ENCODE measurements around the gene CCS.
"Not testable (repeated sequence)": the region's sequence is repeated elsewhere in the genome, so short reads cannot be mapped to it uniquely, and the experiment has no call there.

CCS gene

GRCh38 chr11:66595245-66595904 lies 2.4 kb downstream of the CCS start:
- DNase-seq: no peak

DNA sequence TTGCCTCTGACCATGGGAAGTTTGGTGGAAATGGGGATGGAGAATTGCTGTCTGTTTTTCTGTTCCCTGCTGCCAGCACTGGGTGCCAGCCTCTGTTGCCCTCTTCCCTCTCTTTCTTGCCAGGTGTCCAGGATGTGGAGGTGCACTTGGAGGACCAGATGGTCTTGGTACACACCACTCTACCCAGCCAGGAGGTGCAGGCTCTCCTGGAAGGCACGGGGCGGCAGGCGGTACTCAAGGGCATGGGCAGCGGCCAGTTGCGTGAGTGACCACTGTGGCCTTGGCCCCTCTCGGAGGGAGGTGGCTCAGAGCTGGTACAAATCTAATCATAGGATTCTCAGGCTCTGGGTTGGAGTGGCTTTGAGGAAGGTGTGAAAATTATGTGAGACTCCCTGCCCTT lies 6.0 kb downstream of the CCS start:
- DNase-seq: no peak

DNA sequence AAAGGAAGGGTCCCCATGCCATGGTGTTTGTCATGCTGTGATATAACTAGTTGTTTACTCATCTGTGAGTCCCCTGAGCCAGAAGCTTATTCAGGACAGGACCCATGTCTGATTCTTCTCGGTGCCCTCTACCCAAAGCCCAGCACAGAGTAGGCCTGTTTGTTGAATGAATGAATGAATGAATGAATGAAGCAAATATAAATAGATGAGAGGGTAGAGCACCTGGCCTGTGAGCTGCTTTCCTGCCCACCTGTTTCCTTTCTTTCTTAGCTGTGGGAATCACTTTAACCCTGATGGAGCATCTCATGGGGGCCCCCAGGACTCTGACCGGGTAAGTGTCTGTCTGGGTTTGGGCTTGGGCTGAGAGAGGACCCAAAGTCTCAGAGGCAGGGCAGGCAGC lies 7.2 kb downstream of the CCS start:
- no peak for DNase-seq

GRCh38 chr11:66600631-66601233 lies 7.7 kb downstream of the CCS start:
- DNase-seq: no peak

DNA sequence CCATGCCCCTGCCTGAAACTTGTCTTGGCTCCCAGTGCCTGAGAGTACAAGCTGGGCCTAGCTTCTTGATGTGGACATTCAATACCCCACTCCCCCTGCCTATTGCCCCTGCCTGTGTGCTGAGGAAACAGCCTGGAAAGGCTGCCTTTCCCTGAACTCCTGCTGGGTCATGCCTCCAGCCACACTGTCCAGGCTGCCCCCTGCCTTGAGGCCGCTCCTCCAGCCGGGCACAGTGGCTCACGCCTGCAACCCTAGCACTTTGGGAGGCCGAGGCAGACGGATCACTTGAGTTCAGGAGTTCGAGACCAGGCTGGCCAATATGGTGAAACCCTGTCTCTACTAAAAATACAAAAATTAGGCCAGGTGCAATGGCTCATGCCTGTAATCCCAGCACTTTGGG lies 10.1 kb downstream of the CCS start:
- no peak for DNase-seq

- no peak for DNase-seq
Measured at GRCh38 chr11:66604155-66604554, 11.2 kb downstream of the CCS start.

GRCh38 chr11:66606608-66607007 lies 13.6 kb downstream of the CCS start:
- DNase-seq: not testable (repeated sequence)

DNA sequence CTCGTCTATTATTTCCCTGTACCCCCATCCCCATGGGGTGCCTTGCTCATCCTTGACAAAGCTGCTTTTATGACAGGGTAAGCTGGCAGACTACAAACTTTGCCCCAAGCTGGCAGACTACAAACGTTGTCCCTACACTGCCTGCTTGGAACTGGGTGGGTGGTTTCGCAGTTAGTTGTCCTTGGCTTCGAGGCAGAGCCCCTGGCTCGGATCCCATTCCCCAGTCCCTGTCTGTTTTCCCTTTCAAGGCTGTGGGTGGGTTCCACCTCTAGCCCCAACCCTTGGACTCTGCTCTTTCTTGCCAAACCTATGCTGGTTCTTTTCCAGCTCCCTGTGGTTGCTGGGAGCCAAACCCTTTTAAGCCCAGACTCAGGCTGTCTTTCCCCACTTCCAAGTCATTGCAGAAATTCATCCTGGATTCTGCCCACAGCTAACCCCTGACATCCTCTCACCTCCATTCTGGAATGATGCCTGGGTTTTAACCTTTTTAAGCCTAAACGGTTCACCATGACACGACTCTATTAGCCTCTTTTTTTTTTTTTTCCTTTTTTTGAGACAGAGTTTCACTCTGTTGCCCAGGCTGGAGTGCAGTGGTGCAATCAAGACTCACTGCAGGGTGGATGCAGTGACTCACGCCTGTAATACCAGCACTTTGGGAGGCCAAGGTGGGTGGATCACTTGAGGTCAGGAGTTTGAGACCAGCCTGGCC lies 14.3 kb downstream of the CCS start:
- DNase-seq: no peak

GRCh38 chr11:66609721-66610617 lies 17.0 kb downstream of the CCS start:
- DNase-seq: no peak

DNA sequence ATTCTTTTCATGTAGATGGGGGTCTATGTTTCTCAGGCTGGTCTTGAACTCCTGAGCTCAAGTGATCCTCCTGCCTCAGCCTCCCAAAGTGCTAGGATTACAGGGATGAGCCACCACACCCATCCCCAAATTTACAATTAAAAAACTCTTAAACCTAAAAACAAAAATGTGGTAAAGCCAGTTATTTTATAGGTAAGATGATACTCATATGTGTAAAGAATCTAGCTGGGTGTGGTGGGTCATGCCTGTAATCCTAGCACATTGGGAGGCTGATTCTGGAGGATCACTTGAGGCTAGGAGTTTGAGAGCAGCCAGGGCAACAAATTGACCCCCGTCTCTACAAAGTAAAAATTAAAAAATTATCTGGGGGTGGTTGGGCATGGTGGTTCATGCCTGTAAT lies 19.5 kb downstream of the CCS start:
- no peak for DNase-seq

GRCh38 chr11:66614073-66614472 lies 21.1 kb downstream of the CCS start:
- DNase-seq: no peak

DNA sequence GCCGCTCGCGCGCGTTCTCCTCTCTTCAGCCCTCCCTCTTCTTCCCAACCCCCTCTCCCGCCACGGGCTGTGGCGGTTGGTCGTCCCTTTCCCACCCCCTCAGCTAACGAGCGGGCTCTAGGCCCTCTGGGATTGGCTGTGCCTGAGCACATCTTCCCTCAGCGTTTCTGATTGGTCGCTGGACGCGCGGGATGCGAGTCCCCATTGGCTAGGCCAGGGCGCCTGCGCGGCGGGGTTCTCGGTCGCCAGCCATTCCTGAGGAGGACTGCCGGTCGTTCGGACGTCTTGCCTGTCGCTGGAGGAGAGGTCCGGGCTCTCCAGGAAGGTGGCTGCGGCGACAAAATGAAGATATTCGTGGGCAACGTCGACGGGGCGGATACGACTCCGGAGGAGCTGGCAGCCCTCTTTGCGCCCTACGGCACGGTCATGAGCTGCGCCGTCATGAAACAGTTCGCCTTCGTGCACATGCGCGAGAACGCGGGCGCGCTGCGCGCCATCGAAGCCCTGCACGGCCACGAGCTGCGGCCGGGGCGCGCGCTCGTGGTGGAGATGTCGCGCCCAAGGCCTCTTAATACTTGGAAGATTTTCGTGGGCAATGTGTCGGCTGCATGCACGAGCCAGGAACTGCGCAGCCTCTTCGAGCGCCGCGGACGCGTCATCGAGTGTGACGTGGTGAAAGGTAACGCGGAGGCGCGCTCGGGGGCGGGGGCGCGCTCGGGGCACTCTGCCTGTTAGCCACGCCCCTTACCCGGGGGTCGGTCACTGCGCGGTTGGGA lies 23.6 kb downstream of the CCS start, which contains the start of gene RBM14:
RBM14 (plus strand) TSS at position 252 of the 776 bp plus-strand sequence; CDS start at position 343, 91 bp downstream.
- DNase-seq: peak; percentile 97

- DNase-seq: peak; percentile 45
Measured at GRCh38 chr11:66617155-66617834, 24.3 kb downstream of the CCS start.

GRCh38 chr11:66619080-66619554 lies 26.1 kb downstream of the CCS start:
- peak; percentile 24 for DNase-seq

DNA sequence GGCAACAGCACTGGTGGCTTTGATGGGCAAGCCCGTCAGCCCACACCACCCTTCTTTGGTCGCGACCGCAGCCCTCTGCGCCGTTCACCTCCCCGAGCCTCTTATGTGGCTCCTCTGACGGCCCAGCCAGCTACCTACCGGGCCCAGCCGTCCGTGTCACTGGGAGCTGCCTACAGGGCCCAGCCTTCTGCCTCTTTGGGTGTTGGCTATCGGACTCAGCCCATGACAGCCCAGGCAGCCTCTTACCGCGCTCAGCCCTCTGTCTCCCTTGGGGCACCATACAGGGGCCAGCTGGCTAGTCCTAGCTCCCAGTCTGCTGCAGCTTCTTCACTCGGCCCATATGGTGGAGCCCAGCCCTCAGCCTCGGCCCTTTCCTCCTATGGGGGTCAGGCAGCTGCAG lies 31.5 kb downstream of the CCS start:
- no peak for DNase-seq

GRCh38 chr11:66625041-66625751 lies 32.2 kb downstream of the CCS start:
- no peak for DNase-seq

GRCh38 chr11:66625752-66626149 lies 32.8 kb downstream of the CCS start:
- no peak for DNase-seq

- no peak for DNase-seq
Measured at GRCh38 chr11:66626382-66626781, 33.4 kb downstream of the CCS start.

- no peak for DNase-seq
Measured at GRCh38 chr11:66626926-66627325, 33.9 kb downstream of the CCS start.

DNA sequence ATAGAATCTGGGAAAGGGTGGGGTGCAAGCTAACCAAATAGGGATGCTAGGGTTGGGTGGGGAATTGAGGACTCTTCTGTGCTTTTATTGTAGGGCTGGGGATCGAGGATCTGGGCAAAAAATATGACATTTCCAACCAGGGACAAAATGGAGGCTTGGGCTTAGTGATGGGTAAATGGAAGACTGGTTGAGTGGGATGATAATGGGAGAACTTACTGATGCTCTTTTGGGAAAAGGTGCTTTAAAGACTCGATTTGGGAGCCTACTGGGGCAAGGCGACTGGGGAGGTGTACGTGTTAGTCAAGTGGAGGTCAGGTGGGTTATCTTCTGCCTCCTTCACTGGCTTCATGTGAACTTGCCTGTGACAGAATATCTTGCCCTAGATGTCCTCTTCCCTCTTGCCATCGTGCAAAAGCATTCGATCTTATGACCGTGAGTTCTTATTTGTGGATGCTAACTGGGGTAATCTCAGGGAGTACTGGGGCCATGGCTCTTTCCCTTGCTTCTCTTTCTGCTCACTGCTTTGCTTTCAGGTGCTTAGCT lies 35.1 kb downstream of the CCS start:
- no peak for DNase-seq

GRCh38 chr11:66629356-66629755 lies 36.4 kb downstream of the CCS start:
- no peak for DNase-seq

All from GF-D8 (cell line).